Erythroblast (primary cell): ENCODE data around the gene FGFR3.

Source experiments
- GATA1 ChIP-seq: IDR thresholded peaks from 2 replicates; pipeline ENCODE4 v1.6.1; 2011; ENCODE audit warnings: low read depth, mild to moderate bottlenecking, control low read depth, low read length, moderate library complexity
- POLR2A ChIP-seq: IDR thresholded peaks from 2 replicates; pipeline ENCODE4 v1.6.1; 2011; ENCODE audit warnings: mild to moderate bottlenecking, low read length

- no peak for TF ChIP-seq POLR2A
- no peak for TF ChIP-seq GATA1
Observed at GRCh38 chr4:1786544-1787362, 6.3 kb upstream of the FGFR3 start.
